ENCODE results near the gene ZDHHC3.
"Not testable (repeated sequence)": the region's sequence is repeated elsewhere in the genome, so short reads cannot be mapped to it uniquely, and the experiment has no call there.

ZDHHC3 gene

DNA sequence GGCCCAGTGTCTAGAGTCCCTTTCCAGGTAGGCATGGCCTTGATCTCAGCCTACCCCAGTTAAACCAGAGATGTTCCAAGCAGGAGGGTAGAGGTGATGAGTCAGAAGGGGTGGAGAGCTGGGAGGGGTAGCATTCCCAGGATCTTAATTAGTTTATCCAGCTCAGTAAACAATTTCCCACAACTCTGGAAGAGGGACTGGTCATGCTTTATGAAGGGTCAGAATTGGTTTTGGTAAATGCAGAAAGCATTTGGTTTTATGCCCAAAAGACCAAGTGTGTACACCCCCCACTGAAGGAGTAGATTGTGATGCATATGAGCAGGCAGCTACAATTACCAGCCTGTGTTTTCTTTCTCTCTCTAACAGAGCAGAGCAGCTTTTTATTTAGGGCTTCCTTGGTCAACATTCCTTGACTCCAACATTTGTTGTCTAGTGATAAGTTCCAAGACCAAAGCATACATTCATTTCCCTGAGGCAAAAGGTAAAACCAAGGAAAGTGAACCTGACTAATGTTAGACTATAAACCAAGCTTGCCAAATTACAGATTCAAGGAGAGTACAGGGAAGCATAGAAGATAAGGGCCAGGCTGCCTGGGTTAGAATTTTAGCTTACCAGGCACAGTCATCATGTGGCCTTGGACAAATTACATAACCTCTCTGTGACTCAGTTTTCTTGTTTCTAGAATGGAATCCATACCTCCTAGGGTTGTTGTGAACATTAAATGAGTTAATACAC lies 17.7 kb upstream of the ZDHHC3 start:
- DNase-seq, result no peak

DNA sequence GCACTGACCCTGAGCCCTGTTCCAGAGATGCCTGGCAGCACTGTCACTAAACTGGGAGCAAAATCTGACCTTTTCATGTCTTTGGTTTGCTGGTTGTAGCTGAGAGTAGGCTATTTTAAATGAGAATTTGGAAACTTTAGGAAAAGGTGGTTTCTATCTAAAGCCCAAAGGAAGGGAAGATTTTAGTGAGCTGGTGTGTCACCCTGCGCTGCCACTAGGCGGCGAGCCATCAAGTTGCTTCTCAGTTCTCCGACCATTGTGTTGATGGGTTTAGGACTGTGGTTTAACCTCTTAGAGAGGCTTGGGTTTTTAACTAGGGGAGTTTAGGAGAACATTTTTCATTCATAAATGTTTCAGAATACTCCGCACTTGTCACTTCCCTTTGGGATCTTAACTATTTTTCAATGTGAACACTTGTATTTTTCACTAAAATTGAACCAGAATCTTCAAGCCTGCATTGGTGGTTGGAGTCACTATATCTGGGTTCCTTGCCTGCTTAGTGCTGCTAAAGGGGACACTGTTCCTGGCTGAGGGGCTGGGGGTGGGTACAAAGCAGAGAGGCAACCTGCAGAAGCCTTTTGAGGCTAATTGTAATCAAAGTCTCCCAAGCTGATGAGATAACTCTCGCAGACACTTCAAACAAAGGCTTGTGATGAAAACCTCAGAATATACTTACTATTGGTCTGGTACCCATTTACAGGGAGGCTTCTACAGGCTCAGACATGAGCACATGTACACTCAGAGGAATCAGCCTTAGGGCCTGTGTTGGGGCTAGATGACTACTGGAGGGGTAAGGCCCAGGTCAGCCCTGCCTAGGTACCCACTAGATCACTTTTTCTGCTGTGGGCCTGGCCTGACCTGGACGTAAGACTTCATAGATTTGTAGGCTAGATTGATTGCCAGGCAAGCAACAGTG lies 16.8 kb upstream of the ZDHHC3 start:
- no peak for DNase-seq

DNA sequence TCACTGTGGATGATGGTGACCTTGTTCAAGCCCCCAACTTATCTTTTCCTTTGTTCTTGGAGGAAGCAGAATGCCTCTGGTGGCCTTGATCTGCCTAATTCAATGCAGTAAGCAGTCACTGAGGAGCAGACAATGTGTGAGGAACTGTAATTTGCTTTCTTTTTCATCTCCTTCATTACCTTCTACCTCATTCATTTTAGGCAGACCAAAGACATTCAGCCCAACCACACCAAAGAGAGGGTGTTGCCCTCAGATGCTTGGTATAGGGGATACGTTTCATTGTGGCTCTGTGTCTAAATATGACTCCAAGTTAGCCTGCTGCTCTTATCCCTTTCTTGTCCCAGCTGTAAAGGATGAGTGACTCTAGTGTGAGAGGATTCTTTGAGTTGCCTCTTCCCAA lies 15.4 kb upstream of the ZDHHC3 start:
- no peak for DNase-seq

DNA sequence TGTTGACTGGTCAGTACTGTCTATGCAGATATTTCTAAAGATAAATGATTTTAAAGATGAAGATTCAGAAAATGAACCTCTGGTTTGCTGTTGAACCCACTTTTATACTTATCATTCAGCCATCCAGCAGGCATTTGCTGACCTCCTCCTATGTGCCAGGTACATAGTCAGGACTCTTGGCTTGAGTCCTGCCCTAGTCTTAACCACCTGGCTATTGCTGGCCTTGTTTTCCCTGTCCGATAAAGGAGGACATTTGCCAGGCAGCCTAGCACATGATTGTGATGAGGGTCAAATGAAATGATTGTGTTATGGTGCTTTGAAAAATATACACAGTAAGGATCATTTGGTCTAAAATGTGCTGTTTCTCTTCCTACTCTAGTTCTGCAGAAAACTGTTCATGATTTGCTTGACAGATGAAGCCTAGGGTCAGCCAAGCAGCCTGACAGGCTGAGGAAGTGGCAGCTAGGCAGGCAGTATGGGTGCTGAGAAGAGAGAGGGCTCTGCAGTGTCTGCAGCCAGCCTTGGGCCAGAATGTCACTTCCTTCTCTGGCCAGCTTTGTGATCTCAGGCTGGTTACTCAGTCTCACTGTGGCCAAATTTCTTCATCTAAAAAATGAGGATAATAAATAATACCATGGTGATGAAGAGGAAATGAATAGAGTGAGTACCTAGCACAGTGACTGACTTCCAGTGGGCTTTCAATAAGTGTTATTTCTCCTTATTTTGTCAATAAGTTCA lies 13.8 kb upstream of the ZDHHC3 start:
- DNase-seq, result no peak

DNA sequence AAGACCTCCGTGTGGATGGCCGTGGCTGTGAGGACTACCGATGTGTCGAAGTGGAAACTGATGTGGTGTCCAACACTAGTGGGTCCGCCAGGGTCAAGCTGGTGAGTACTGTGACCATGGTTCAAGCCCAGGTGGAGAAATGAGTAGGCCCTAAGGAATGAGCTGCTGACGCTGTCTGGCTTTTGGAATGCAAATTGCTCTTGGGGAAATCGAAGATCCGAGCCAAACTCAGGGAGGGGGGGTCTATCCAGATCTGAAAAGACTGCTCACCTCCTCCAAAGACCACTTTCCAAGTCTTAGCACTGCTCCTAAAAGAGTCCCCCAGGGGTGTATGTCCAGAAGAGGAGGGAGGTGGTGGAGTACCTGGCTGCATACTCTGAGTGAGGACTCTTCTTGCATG lies 13.2 kb upstream of the ZDHHC3 start:
- no peak for DNase-seq

DNA sequence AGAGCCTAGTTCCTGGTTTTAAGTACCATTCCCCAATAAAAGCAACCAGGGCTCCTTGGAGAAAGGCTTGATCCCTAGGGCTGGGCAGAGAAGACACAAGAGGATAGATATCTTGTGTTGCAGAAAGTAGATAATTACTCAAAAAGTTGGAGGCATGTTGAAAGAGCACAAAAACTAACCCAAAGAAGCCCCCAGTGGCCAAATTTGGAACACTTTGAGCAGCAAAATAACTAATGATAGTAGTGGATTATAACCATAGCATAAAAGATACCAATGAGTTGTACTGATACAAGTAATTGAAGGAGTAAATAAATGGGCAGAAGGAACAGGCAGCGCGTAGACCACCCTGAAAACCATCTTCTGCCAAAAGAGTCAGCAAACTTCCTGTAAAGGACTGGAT lies 12.1 kb upstream of the ZDHHC3 start:
- DNase-seq, result no peak

DNA sequence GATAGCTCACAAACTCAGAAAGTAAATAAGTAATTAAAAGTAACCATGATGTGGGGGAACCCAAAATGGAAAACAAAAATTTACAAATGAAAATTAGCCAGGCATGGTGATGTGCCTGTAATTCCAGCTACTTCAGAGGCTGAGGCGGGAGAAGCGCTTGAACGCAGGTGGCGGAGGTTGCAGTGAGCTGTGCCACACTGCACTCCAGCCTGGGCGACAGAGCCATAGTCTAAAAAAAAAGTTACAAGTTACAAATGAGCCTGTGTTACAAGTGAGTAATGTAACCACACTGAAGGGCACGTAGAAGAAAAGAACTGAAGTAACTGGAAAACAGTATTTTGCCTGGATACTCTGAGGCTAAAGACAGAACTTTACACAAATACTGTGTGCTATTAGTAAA lies 11.4 kb upstream of the ZDHHC3 start:
- no peak for DNase-seq

DNA sequence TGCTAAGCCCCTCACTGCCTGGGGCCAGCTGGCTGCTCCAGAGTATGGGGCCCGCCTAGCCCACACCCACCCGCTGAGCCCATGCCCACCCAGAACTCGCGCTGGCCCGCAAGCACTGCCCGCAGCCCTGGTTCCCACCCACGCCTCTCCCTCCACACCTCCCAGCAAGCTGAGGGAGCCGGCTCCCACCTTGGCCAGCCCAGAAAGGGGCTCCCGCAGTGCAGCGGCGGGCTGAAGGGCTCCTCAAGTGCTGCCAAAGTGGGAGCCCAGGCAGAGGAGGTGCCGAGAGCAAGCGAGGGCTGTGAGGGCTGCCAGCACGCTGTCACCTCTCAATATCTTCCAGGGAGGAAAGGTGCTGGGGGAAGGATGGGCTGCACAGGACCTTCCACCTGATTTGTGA lies 10.4 kb upstream of the ZDHHC3 start:
- not testable (repeated sequence) for DNase-seq

DNA sequence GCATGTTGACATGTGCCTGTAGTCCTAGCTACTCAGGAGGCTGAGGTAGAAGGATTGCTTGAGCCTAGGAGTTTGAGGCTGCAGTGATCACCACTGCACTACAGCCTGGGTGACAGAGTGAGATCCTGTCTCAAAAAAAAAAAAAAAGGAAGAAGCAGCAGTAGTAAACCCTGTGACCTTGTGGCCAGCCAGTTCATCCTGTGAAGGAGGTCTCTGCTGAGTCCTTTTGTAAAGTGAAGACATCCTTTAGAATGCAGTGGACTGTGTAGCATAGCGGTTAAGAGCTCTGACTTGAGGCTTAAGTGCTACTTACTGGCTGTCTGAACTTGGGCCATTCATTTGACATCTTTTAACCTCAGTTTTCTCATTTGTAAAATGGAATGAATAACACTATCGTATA lies 8.4 kb upstream of the ZDHHC3 start:
- no peak for DNase-seq

DNA sequence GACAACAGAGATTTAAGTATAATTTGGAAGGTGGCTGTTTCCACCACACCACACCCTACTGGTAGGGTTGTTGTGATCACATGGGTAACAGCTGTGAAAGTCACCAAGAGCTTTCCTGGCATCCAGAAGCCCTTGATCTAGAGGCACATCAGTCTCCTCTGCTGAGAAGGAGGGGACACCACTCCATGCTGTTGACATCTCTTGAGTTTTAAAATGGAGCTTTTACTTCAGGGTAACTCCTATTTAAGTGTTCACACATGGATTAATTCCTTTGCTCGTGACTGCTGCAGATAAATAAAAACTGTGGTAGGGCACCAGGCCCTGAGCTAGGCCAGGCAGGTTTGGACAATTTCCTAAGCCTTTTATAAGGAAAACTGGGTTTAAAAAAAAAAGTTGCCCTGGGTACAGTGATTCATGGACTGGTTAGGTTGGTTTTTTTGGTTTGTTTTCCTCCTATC lies 7.5 kb upstream of the ZDHHC3 start:
- DNase-seq, result no peak

DNA sequence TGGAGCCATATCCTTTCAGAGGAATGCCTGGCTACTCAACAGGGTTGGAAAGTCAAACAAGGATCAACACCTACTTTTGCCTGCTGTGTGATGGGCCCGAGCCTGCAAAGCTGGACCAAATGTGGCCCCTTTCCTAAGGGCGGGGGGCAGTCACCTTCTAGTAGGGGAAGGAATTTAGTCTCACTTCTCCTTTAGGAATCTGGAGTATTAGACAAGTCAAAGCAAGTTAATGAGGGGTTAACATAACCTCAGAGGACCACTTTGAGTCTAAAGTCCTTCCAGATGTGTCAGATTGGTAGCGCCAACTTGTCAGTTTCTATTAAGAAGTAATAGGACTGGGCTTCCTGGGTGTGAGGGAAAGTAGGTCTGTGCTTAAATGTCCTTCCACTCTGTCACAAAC lies 6.8 kb upstream of the ZDHHC3 start:
- no peak for DNase-seq

DNA sequence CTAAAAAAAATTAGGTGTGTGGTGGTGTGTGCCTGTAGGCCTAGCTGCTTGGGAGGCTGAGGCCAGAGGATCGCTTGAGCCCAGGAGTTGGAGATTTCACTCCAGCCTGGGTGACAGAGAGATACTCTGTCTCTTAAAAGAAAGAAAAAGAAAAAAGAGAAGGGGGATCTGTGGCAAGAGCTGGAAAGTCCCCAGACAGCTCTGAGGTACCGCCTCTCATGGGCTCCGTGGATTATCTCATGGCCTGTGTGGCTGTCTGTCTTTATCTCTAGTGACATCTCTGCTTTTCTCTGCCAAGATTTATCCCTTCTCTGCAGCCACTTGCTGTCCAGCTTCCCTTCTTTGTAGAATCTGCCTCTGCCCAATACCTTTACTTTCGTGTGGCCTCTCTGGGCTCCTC lies 5.8 kb upstream of the ZDHHC3 start:
- DNase-seq, result no peak

DNA sequence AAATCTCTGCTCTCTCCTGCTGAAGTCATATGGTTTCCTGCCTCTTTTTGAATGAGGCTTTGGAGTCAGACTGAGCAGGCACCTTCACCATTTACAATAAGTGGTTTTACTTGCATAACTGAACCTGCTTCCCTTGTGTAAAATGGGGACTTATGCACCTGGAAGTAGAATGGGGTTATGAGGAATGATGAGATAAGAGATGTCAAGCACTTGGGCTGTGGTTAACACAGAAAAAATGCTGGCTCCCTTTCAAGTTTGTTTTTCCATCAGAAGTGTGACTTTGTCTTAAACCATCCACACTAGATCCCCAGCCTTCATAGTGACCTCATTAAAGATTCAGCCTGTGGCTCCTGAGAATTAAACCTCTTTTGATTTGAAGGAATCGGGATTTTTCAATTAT lies 5.2 kb upstream of the ZDHHC3 start:
- no peak for DNase-seq

DNA sequence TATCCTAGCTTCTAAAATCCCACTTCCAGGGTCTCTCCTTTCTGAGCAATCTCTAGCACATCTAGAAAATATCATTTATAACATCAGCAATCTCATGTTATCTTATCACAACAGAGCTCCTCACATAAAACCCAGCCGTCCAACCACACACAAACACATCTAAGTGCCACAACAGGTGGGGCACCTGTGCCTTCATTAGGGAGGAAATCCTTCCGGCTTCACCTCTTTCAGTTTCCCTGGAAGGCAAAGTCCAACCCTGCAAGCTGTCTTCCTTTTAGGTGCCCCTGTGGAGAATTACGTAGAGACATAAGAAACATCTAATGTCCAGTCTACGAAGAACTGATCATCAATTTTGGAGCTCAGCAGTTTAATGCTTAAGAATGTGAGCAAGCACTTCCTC lies 1.6 kb downstream of the ZDHHC3 start:
- no peak for DNase-seq

DNA sequence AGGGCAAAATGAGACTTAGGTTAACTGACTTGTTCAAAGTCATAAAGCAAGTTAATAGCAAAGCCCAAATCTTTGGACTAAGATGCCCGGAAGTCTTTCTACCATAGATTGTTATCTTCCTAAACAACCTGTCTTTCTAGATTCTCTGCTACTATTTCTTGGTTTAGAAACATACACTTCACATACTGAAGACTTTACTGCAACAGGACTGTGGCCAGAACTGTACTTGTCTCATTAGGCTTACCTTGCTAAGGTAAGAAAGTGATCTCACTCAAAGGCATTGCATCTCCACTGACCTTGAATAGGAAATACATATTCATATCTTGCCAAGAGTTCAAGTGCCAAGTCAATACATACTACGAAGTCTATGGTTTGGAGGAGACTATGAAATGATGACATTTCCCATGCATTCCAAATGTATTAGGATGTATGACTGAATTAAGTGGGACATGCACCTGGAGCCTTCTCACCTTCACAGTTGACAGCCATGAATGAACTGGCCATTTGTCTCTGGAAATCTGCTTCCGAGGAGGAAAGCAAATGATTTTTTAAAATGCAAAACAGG lies 5.0 kb downstream of the ZDHHC3 start:
- DNase-seq, result no peak

DNA sequence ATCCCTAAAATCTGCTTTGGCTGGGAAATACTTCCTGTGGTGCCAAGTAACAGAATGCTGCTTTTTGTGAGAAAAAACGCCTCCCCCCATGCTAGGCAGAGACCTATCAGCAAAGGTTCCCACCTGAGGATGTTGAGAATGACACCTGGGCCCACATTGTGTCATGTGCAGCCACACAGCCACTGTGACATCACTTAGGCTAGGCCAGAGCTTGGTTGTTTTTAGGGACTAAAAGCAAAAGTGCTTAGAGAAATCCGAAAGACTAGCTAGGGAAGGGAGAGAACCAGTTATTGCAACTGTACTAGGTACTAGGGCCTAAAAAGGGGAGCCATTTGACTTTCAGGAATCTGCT lies 6.2 kb downstream of the ZDHHC3 start:
- no peak for DNase-seq

DNA sequence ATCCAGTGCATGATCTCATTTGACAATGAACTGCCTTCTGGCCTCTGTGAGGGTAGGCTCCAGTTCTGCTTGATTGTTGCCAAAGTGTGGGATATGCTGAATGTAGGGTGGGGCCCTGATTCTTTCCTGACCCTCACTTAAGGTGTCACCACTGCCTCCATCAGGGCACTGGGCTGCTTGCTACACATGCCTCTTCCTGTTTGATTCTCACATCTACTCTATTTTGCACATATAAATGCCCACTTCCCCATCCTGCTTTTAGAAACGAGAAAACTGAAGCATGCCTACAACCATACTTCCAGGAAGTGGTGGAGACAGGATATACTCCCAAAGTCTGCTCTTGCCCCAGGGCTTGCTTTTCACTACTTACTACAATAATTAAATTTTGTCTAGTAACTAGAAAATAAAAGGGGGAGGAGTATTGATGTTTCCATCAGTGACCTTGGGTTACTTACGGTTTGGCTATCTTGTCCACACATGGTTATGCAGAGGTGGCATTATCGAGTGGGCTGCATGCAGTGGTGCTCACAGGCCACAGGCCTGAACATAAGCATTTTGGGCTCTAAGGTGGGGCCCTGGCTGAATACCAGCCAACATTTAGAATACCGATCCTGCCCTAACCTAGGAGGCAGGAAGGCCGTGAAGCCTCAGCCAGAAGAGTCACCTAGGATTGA lies 6.7 kb downstream of the ZDHHC3 start:
- no peak for DNase-seq

DNA sequence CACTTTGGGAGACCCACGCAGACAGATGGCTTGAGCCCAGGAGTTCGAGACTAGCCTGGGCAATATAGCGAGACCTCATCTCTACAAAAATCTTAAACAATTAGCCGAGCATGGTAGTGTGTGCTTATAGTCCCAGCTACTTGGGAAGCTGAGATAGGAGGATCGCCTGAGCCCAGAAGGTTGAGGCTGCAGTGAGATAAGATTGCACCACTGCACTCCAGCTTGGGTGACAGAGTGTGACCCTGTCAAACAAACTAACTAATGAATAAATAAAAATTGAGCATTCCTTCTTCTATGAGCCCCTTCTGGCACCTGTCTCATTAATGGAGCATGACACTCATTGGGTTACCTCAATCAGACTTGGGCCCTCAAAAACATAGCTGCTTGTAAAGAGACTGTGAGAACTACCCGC lies 7.5 kb downstream of the ZDHHC3 start:
- no peak for DNase-seq

DNA sequence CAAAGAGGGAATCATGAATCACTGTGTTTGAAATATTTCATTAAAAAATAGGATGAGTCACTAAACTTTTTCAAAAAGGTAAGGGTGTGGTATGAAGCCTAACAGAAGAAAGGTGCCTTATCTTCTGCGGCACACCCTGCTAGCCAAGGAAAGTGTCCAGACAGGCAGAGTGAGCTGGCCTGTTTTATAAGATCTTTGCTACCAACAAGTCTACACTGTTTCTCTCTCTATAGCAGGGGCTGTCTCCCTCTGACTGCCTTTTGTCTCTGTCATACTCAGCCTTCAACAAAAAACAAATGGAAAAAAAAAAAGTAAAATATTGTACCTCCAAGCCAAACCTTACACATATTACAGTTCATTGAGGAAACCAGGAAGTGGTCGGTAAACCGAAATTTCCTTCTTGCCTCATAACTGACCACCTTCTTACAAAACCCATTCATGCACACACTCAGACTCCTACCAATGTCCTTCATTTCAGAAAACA lies 9.1 kb downstream of the ZDHHC3 start:
- no peak for DNase-seq

DNA sequence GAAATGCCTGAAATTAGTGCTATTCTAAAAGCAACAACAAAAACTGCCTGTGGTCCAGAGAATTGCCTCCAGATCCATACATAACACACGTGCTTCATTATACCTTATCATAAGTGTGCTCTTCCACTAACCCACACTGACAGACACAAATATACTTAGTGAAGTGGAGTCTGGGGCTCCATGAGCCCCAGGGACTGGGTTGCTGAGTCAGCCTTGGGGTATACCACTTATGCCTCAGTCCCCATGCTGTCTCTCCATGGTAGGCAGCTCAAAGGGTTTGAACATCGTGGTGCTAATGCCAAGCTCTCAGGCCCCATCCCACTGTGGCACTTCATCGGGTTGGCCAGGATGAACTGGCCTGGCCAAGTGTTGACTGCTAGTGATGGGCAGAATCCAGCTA lies 10.8 kb downstream of the ZDHHC3 start:
- no peak for DNase-seq

DNA sequence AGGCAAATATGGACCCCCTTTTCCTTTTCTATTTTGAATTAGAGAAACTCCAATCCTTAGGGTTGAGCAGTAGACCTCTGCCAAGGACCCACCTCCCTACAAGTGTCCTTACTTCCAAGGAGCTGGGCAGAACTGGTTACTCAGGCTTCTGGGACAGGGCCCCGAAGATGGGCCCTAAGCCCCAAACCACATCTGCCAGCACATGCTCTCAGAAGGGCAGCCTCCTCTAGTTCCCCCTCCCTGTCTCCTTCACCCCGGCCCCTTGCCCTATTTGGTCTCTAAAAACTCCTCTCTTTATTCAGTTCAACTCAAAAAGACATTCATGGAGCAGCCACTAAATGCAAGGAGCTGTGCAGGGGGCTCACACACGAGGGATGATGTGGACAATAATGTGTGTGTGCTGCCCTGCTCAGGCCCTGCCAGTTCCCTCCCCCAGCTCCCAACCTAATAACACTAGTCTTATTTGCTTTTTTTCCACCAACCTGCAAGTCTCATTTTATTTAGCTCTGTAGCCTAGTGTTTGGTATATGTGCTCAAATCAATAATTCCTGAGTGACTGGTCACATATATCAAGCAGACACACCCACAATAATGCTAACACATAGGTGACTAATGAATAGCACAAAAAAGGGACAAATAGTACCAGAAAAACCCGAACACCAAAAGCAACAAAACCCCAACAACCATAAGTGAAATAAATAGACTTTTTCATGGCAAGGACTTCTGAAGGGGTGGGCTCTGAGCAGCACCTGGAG lies 12.2 kb downstream of the ZDHHC3 start:
- no peak for DNase-seq
